HuH-7 (cell line): ENCODE results near the gene RPL18A.

Experiments
- DNase-seq: peaks from one replicate; pipeline ENCODE4 v3.0.0; 2011; ENCODE audit warnings: low spot score

The RPL18A gene

GRCh38 chr19:17859533-17860330 lies at the start of gene RPL18A:
TSS of gene RPL18A (plus strand) at chr19:17859910. CDS start at chr19:17859957, 47 bp downstream.
- peak; percentile 98 for DNase-seq

GRCh38 chr19:17811103-17811502 lies 48.6 kb upstream of the RPL18A start:
- DNase-seq: no peak

GRCh38 chr19:17811681-17812080 lies 48.0 kb upstream of the RPL18A start:
- no peak for DNase-seq

GRCh38 chr19:17812099-17812498 lies 47.6 kb upstream of the RPL18A start:
- no peak for DNase-seq

GRCh38 chr19:17817668-17818363 lies 41.9 kb upstream of the RPL18A start:
- no peak for DNase-seq

GRCh38 chr19:17821190-17821589 lies 38.5 kb upstream of the RPL18A start, which contains the start of gene INSL3:
TSS of gene INSL3 (minus strand) at chr19:17821519. CDS start at chr19:17821506, 13 bp downstream.
- DNase-seq: no peak

- DNase-seq: no peak
Measured at GRCh38 chr19:17824339-17824738, 35.4 kb upstream of the RPL18A start.

GRCh38 chr19:17826508-17827056 lies 33.1 kb upstream of the RPL18A start:
- DNase-seq: no peak

GRCh38 chr19:17829855-17830566 lies 29.7 kb upstream of the RPL18A start:
- no peak for DNase-seq

- peak; percentile 66 for DNase-seq
Measured at GRCh38 chr19:17830567-17831418, 28.9 kb upstream of the RPL18A start.

- DNase-seq: no peak
Measured at GRCh38 chr19:17831419-17831888, 28.3 kb upstream of the RPL18A start.

- no peak for DNase-seq
Measured at GRCh38 chr19:17832443-17833208, 27.1 kb upstream of the RPL18A start.

- DNase-seq: no peak
Measured at GRCh38 chr19:17834350-17835181, 25.1 kb upstream of the RPL18A start.

GRCh38 chr19:17835182-17836006 lies 24.3 kb upstream of the RPL18A start:
- DNase-seq: no peak

GRCh38 chr19:17836530-17836929 lies 23.2 kb upstream of the RPL18A start:
- no peak for DNase-seq

GRCh38 chr19:17837972-17838371 lies 21.7 kb upstream of the RPL18A start:
- no peak for DNase-seq

GRCh38 chr19:17840019-17840418 lies 19.7 kb upstream of the RPL18A start:
- no peak for DNase-seq

GRCh38 chr19:17841371-17841809 lies 18.3 kb upstream of the RPL18A start:
- no peak for DNase-seq
